GM12878 (cell line): ENCODE data around the gene PITPNB. TPM values are rescaled to one million over a fixed set of nuclear protein-coding genes. Genes with fewer than 3 reads are reported as not detected.

ENCODE experiments used
- ATAC-seq: fragments of 200-7000 bp; cut with Tn5 transposase; 3 replicates; pipeline ENCODE4 v1.9.1; 2020; ENCODE audit warnings: mild to moderate bottlenecking, moderate library complexity
- BruUV-seq: library from RNA; stranded (reverse); fragments of 400-500 nt; replicated peaks from 2 replicates; lab custom pipeline; 2021; lab: Mats Ljungman, UMichigan
- CTCF ChIA-PET: fragments of 300-600 bp; sonication (Branson Sonifier 250); formaldehyde crosslinking; extraction: SDS; loops from one replicate; lab custom pipeline; 2021; ENCODE audit warnings: inconsistent platforms; lab: Yijun Ruan, JAX
- POLR2A ChIA-PET: fragments of 350-600 bp; formaldehyde crosslinking; extraction: SDS; loops from one replicate; lab custom pipeline; 2021; ENCODE audit warnings: inconsistent platforms; lab: Charles Lee
- RAD21 ChIA-PET: fragments of 300-600 bp; sonication (Branson Sonifier 250); formaldehyde crosslinking; loops from one replicate; lab custom pipeline; 2023; ENCODE audit warnings: antibody characterized with exemption; ENCODE audit not compliant: unreplicated experiment; lab: Charles Lee
- SMC1A ChIA-PET: fragments of 300-600 bp; sonication (Branson Sonifier 250); formaldehyde crosslinking; loops from one replicate; lab custom pipeline; 2023; ENCODE audit not compliant: unreplicated experiment, uncharacterized antibody; lab: Charles Lee
- DNase-seq: peaks from one replicate; pipeline ENCODE4 v3.0.0-alpha.2; 2011; ENCODE audit warnings: low read depth, low spot score
- FAIRE-seq: peaks from 3 replicates; lab custom pipeline; 2011; peaks lifted over from hg19 to GRCh38; lab: Jason Lieb, UNC
- H2AFZ ChIP-seq: 2 replicates; pipeline ENCODE4 v1.6.0; 2011; ENCODE audit warnings: low read depth, low read length, control low read depth; ENCODE audit not compliant: control insufficient read depth
- H3K27ac ChIP-seq: 2 replicates; pipeline ENCODE4 v1.5.1; 2011; ENCODE audit warnings: control low read depth; ENCODE audit not compliant: control insufficient read depth, insufficient read depth
- H3K27me3 ChIP-seq, 2 experiments: replicated peaks in 1 of 2; 2 replicates each; pipeline versions ENCODE4 v1.6.0 to v1.6.1; 2011; ENCODE audit warnings: low read length in 1 of 2; ENCODE audit not compliant: control insufficient read depth in 2 of 2, insufficient read depth in 2 of 2
- H3K36me3 ChIP-seq, 2 experiments: 2 replicates each; pipeline ENCODE4 v1.5.1; 2011; ENCODE audit warnings: low read length in 1 of 2; ENCODE audit not compliant: control insufficient read depth in 2 of 2, insufficient read depth in 2 of 2
- H3K4me1 ChIP-seq: 2 replicates; pipeline ENCODE4 v1.6.1; 2011; ENCODE audit warnings: mild to moderate bottlenecking, low read length, moderate library complexity, mixed read lengths; ENCODE audit not compliant: control insufficient read depth, insufficient read depth
- H3K4me2 ChIP-seq: 2 replicates; pipeline ENCODE4 v1.6.0; 2011; ENCODE audit warnings: control low read depth; ENCODE audit not compliant: control insufficient read depth, insufficient read depth
- H3K4me3 ChIP-seq: fragments of 200-600 bp; sonication (generic); 2 replicates; pipeline ENCODE4 v1.5.1; 2016
- H3K79me2 ChIP-seq: 2 replicates; pipeline ENCODE4 v1.6.0; 2011; ENCODE audit warnings: low read length; ENCODE audit not compliant: control insufficient read depth, insufficient read depth
- H3K9ac ChIP-seq: 2 replicates; pipeline ENCODE4 v1.8.0; 2011; ENCODE audit warnings: low read length, control low read depth, mixed read lengths; ENCODE audit not compliant: control insufficient read depth, insufficient read depth
- H3K9me3 ChIP-seq: replicated peaks from 3 replicates; pipeline ENCODE4 v1.5.1; 2011; ENCODE audit warnings: mild to moderate bottlenecking, low read length; ENCODE audit not compliant: control insufficient read depth, insufficient read depth
- H4K20me1 ChIP-seq: 2 replicates; pipeline ENCODE4 v1.6.0; 2011; ENCODE audit not compliant: control insufficient read depth, insufficient read depth
- CHD2 ChIP-seq: IDR thresholded peaks from 2 replicates; pipeline ENCODE4 v1.6.1; 2011; ENCODE audit warnings: low read depth, low read length, improper control_type of control experiment, borderline replicate concordance
- IRF4 ChIP-seq: IDR thresholded peaks from 2 replicates; pipeline ENCODE4 v1.6.1; 2011; ENCODE audit warnings: low read depth, low read length
- JUND ChIP-seq: IDR thresholded peaks from 2 replicates; pipeline ENCODE4 v1.6.1; 2012; ENCODE audit warnings: low read depth, mild to moderate bottlenecking, low read length, improper control_type of control experiment, moderate library complexity
- SP1 ChIP-seq: IDR thresholded peaks from one replicate; pipeline ENCODE4 v1.6.1; 2011; ENCODE audit warnings: low read depth, low read length
- STAT1 ChIP-seq: fragments of 450-650 bp; conservative IDR thresholded peaks from 2 replicates; pipeline ENCODE4 v1.6.1; 2014; ENCODE audit warnings: antibody characterized with exemption, mild to moderate bottlenecking
- TAF1 ChIP-seq: IDR thresholded peaks from 2 replicates; pipeline ENCODE4 v1.6.1; 2011; ENCODE audit warnings: mild to moderate bottlenecking, low read depth, low read length, borderline replicate concordance
- WRNIP1 ChIP-seq: IDR thresholded peaks from 2 replicates; pipeline ENCODE4 v1.6.1; 2011; ENCODE audit warnings: low read depth, low read length, improper control_type of control experiment, borderline replicate concordance
- YBX1 ChIP-seq: fragments of 450-650 bp; IDR thresholded peaks from 2 replicates; pipeline ENCODE4 v1.6.1; 2016; ENCODE audit warnings: antibody characterized with exemption
- YY1 ChIP-seq: IDR thresholded peaks from 2 replicates; pipeline ENCODE4 v1.6.1; 2011; ENCODE audit warnings: low read depth, mild to moderate bottlenecking, low read length
- WGBS: methylation state at CpG from one replicate; pipeline ENCODE4 v1.1.6; 2016; ENCODE audit warnings: low lambda C conversion rate; ENCODE audit not compliant: insufficient replicate concordance, insufficient coverage; ENCODE audit errors: missing lambda C conversion rate; 5-methylcytosine and 5-hydroxymethylcytosine counted together
- in situ Hi-C: fragments of 300-500 bp; cut with MboI; formaldehyde crosslinking; loops from 9 replicates; pipeline ENCODE4 v1.14.3; 2018; ENCODE audit warnings: mixed read lengths
- intact Hi-C: fragments of 100-400 bp; cut with micrococcal nuclease; formaldehyde crosslinking; loops from one replicate; pipeline ENCODE4 v1.14.2; 2022; ENCODE audit not compliant: unreplicated experiment
- polyA plus RNA-seq, 11 experiments: library from polyadenylated mRNA; depleted of rRNA in 4 of 11; unstranded in 6 of 11; stranded (reverse) in 5 of 11; fragments of >200 nt; fragmentation: Nextera tagmentation in 4 of 11; fragmentation: Illumina TruSeq in 1 of 11; extraction: Ambion mirVana in 4 of 11; extraction: Trizol in 1 of 11; gene quantifications; 1 replicate in 1 of 11; 2 replicates in 10 of 11; pipeline versions ENCODE4 v1.2.1 to v1.2.3, GENCODE V29; 2011 to 2016; ENCODE audit warnings: inconsistent platforms in 2 of 11, missing spikeins in 2 of 11, low read depth in 1 of 11
- total RNA-seq, 4 experiments: library from RNA; depleted of rRNA in 3 of 4; stranded (reverse); fragments of >200 nt in 3 of 4; fragmentation: Illumina TruSeq in 1 of 4; extraction: Trizol in 1 of 4; gene quantifications; 2 replicates each; pipeline versions ENCODE4 v1.2.1 to v1.2.3, GENCODE V29; 2013 to 2021
- TF ChIP-seq, protein P1 (sequence below): fragments of 450-650 bp; IDR thresholded peaks from 2 replicates; pipeline ENCODE4 v1.6.1; 2017; ENCODE audit warnings: mild to moderate bottlenecking
- TF ChIP-seq, protein P2 (sequence below): fragments of 450-650 bp; IDR thresholded peaks from 2 replicates; pipeline ENCODE4 v1.6.1; 2018; ENCODE audit warnings: mild to moderate bottlenecking, low read depth, moderate library complexity; ENCODE audit not compliant: partially characterized antibody

The PITPNB gene
- total and polyA plus RNA-seq, 10 of the 15 experiments (the other 5 are each of a cell fraction or from before 2014, with no cell fraction given) = 19.7 to 116 (median 64.9) TPM

GRCh38 chr22:27870234-27871191, 48.5 kb downstream of the PITPNB start:
- ATAC-seq = no peak
- H3K9me3 ChIP-seq = no peaks in the 10 kb centered on the region
- intact Hi-C loops = no loop called here
- no peak for DNase-seq
- no peak overlapping the region for H3K9ac ChIP-seq
- H3K79me2 ChIP-seq = peaks cover 4% of the 10 kb centered on the region
- TF ChIP-seq YBX1 (no peak), YY1 (no peak), SP1 (no peak), STAT1 (no peak), WRNIP1 (no peak), JUND (no peak), CHD2 (no peak), IRF4 (no peak), TAF1 (no peak)
- TF ChIP-seq, protein P1, sequence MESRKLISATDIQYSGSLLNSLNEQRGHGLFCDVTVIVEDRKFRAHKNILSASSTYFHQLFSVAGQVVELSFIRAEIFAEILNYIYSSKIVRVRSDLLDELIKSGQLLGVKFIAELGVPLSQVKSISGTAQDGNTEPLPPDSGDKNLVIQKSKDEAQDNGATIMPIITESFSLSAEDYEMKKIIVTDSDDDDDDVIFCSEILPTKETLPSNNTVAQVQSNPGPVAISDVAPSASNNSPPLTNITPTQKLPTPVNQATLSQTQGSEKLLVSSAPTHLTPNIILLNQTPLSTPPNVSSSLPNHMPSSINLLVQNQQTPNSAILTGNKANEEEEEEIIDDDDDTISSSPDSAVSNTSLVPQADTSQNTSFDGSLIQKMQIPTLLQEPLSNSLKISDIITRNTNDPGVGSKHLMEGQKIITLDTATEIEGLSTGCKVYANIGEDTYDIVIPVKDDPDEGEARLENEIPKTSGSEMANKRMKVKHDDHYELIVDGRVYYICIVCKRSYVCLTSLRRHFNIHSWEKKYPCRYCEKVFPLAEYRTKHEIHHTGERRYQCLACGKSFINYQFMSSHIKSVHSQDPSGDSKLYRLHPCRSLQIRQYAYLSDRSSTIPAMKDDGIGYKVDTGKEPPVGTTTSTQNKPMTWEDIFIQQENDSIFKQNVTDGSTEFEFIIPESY = no peak
- TF ChIP-seq, protein P2, sequence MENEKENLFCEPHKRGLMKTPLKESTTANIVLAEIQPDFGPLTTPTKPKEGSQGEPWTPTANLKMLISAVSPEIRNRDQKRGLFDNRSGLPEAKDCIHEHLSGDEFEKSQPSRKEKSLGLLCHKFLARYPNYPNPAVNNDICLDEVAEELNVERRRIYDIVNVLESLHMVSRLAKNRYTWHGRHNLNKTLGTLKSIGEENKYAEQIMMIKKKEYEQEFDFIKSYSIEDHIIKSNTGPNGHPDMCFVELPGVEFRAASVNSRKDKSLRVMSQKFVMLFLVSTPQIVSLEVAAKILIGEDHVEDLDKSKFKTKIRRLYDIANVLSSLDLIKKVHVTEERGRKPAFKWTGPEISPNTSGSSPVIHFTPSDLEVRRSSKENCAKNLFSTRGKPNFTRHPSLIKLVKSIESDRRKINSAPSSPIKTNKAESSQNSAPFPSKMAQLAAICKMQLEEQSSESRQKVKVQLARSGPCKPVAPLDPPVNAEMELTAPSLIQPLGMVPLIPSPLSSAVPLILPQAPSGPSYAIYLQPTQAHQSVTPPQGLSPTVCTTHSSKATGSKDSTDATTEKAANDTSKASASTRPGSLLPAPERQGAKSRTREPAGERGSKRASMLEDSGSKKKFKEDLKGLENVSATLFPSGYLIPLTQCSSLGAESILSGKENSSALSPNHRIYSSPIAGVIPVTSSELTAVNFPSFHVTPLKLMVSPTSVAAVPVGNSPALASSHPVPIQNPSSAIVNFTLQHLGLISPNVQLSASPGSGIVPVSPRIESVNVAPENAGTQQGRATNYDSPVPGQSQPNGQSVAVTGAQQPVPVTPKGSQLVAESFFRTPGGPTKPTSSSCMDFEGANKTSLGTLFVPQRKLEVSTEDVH = no peak
- TF ChIP-seq, all 136 proteins: peak for 0
- Histone ChIP-seq H3K4me1 (peaks cover 18% of the 10 kb centered on the region), H3K36me3 (peaks cover 6 to 37% of the 10 kb centered on the region in 2 experiments), H4K20me1 (no peaks in the 10 kb centered on the region), H3K27ac (no peak overlapping the region), H2AFZ (no peak overlapping the region), H3K4me3 (no peak overlapping the region), H3K4me2 (no peak overlapping the region), H3K27me3 (no peaks in the 10 kb centered on the region)
- SMC1A ChIA-PET = interaction anchor here (1.0 to 1.1 kb wide), 2 partner anchors 18 to 21 kb away, joined by 3 to 4 read pairs; no protein-coding TSS in a partner anchor
- RAD21 ChIA-PET = no interaction called here
- 100% methylated on average over 2 of the region's 2 CpGs for WGBS
- no peak for FAIRE-seq
- POLR2A ChIA-PET = no interaction called here
- in situ Hi-C loops = no loop called here
- no TSS peak for BruUV-seq
- CTCF ChIA-PET = interaction anchor here (1.1 to 2.1 kb wide), 4 partner anchors 9 to 16 kb away, joined by 3 to 9 read pairs (median 6); no protein-coding TSS in a partner anchor
